ENCODE results near the gene MEIOB. TPM values are rescaled to one million over a fixed set of nuclear protein-coding genes. Genes with fewer than 3 reads are reported as not detected.
"Not testable (repeated sequence)": the region's sequence is repeated elsewhere in the genome, so short reads cannot be mapped to it uniquely, and the experiment has no call there.

Gene MEIOB
- total RNA-seq, 2 experiments from 2014 or later: not detected

DNA sequence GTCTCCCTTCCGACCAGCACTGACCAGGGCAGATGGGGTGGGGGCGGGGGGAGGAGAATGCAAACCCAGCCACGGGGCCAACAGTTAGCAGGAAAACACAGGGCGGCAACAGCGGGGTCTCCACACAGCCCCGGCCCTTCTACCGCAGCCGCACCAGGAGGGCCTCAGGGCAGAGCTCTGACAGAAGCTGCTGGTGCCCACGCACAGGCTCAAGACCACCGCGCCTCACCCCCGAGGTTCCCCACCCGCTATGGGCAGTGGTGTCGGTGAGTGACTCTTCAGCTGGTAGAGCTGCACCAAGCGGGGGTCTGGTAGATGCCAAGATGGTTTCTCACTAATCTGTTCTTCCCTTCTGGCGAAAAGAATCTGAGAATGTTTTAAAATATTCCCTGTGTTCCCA is 61.4 kb downstream of the MEIOB start:
- Mint-ChIP-seq H3K4me3 (no peak overlapping the region), H3K4me1 (ENCODE audit: low read depth) (peaks cover 5% of the 10 kb centered on the region), H3K27ac (no peak overlapping the region), H3K9me3 (ENCODE audit: insufficient read depth) (no peaks in the 10 kb centered on the region), H3K36me3 (ENCODE audit: low read depth) (peaks cover 35% of the 10 kb centered on the region), H3K27me3 (ENCODE audit: low read depth) (no peaks in the 10 kb centered on the region)
- no peak for DNase-seq
- CTCF ChIA-PET: interaction anchor here (1.4 kb wide), 1 partner anchor 14 kb away, joined by 3 read pairs; no protein-coding TSS in a partner anchor
- POLR2A ChIA-PET: no interaction called here
- ATAC-seq: no peak

DNA sequence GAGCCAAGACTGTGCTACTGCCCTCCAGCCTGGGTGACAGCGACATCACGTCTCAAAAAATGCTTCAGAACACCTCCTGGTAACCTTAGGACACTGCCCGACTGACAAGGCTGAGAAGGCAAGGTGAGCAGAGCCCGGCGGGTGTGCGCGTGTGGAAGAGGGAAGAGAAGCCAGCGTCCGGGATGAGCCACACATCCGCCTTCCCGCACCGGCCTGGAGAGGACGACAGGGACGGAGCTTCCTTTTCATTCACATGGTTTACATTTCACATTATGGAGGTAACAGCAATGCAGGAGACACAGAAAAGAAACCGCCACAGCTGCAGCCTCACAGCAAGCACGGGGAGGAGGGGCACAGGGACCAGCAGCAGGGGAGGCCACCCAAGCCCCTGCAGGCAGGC is 61.9 kb downstream of the MEIOB start:
- no peak for ATAC-seq
- peaks cover 5% of the 10 kb centered on the region for H3K4me1 Mint-ChIP-seq (ENCODE audit: low read depth)
- CTCF ChIA-PET: no interaction called here
- no peak overlapping the region for H3K27ac Mint-ChIP-seq
- H3K36me3 Mint-ChIP-seq (ENCODE audit: low read depth): peaks cover 33% of the 10 kb centered on the region
- DNase-seq: no peak
- no peaks in the 10 kb centered on the region for H3K27me3 Mint-ChIP-seq (ENCODE audit: low read depth)
- no peak overlapping the region for H3K4me3 Mint-ChIP-seq
- H3K9me3 Mint-ChIP-seq (ENCODE audit: insufficient read depth): no peaks in the 10 kb centered on the region
- POLR2A ChIA-PET: no interaction called here

DNA sequence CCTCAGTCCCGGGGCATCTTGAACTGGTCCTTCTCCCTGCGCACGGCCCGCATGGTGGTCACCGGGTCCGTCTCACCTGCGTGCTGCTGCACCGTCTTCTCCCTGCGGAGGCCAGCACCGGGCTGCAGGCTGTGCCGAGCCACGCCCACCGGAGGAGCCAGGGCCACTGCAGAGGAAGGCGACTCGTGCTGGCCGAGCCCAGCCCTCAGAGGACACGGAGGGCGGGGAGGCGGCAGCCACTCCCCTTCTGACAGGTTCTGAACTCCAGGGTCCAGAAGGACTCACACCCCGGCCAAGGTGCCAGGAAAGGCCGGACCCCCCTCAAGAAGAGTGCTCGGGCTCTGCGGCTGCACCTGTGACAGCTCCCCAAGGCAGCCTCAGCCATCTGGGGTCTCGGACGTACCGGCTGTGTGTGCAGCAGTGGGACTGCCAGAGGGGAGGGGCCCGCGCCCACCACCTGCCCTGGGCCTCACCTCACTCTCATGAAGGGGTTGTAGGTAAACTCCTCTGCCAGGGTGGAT is 62.6 kb downstream of the MEIOB start:
- Mint-ChIP-seq H3K4me1 (ENCODE audit: low read depth) (peaks cover 5% of the 10 kb centered on the region), H3K27me3 (ENCODE audit: low read depth) (no peaks in the 10 kb centered on the region), H3K27ac (no peak overlapping the region), H3K36me3 (ENCODE audit: low read depth) (peaks cover 30% of the 10 kb centered on the region), H3K9me3 (ENCODE audit: insufficient read depth) (no peaks in the 10 kb centered on the region), H3K4me3 (no peak overlapping the region)
- POLR2A ChIA-PET: interaction anchor here (0.5 kb wide), 1 partner anchor 389 kb away, joined by 3 read pairs; the partner anchor contains the start of gene UQCC4
- DNase-seq (no peak), ATAC-seq (no peak)
- CTCF ChIA-PET: no interaction called here

DNA sequence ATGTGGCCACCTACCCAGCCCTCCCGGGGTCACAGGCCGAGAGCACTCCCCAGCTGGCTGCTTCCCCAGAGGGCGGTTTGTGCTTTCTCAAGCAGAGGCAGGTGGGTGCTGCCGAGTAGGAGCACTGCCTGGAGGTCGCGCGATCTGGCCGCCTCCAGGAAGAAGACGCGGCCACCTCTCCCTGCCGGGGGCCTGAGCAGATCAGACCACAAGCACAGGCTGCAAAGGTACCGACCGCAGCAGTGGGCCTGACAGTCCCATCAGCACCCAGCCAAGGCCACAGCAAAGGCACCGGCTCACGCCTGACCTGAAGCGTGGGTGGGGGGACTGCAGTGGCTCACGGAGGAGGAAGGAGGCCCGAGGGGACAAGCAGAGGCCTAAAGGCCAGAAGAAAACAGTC is 63.3 kb downstream of the MEIOB start:
- no peaks in the 10 kb centered on the region for H3K9me3 Mint-ChIP-seq (ENCODE audit: insufficient read depth)
- peaks cover 5% of the 10 kb centered on the region for H3K4me1 Mint-ChIP-seq (ENCODE audit: low read depth)
- POLR2A ChIA-PET: interaction anchor here (0.5 kb wide), 1 partner anchor 388 kb away, joined by 3 read pairs; the partner anchor contains the start of gene UQCC4
- no peak overlapping the region for H3K27ac Mint-ChIP-seq
- CTCF ChIA-PET: no interaction called here
- peaks cover 28% of the 10 kb centered on the region for H3K36me3 Mint-ChIP-seq (ENCODE audit: low read depth)
- H3K4me3 Mint-ChIP-seq: no peak overlapping the region
- ATAC-seq: no peak
- H3K27me3 Mint-ChIP-seq (ENCODE audit: low read depth): no peaks in the 10 kb centered on the region
- DNase-seq: no peak

DNA sequence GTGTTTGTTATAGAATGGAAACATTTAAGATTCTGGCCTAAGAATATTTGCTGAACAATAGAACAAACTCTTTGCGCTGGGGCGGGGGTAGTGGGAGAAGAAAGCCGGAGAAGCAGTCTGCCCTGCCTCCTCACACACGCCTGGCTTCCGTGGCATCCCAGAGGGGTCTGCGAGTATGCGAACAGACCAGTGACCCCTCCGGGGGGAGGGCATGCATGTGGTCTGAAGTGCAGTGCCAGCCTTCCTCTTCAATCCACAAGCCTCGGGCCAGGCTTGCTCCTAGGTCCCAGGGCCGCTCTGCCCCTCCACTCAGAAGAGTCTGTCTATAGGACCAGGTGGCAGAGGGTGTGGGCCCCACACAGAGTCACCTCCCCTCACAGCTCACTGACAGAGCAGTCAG is 64.3 kb downstream of the MEIOB start:
- Mint-ChIP-seq H3K27me3 (ENCODE audit: low read depth) (no peaks in the 10 kb centered on the region), H3K27ac (no peak overlapping the region), H3K4me3 (no peak overlapping the region), H3K4me1 (ENCODE audit: low read depth) (no peaks in the 10 kb centered on the region), H3K36me3 (ENCODE audit: low read depth) (peaks cover 22% of the 10 kb centered on the region), H3K9me3 (ENCODE audit: insufficient read depth) (no peaks in the 10 kb centered on the region)
- POLR2A ChIA-PET: interaction anchor here (0.6 kb wide), 1 partner anchor 36 kb away, joined by 3 read pairs; no protein-coding TSS in a partner anchor
- CTCF ChIA-PET: no interaction called here
- DNase-seq (no peak), ATAC-seq (no peak)

DNA sequence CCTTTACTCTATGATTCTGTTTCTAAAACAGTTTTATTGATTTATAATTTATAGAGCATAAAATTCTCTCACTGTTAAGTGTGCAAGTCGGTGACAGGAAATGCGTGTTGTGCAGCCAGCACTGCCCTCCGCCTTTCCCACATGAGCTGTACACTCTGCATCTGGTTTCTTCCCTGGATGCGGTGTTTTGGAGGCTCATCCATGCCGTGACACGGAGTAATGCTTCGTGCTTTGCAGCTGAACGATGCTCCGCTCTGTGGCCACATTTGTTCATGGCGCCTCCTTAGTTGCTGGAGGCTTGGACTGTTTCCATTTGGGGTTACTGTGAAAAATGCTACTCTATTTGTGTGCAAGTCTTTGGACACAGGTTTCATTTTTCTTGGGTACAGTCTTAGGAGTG is 71.3 kb downstream of the MEIOB start:
- CTCF ChIA-PET: no interaction called here
- no peak overlapping the region for H3K27ac Mint-ChIP-seq
- H3K4me1 Mint-ChIP-seq (ENCODE audit: low read depth): no peaks in the 10 kb centered on the region
- H3K36me3 Mint-ChIP-seq (ENCODE audit: low read depth): peaks cover 20% of the 10 kb centered on the region
- no peaks in the 10 kb centered on the region for H3K27me3 Mint-ChIP-seq (ENCODE audit: low read depth)
- DNase-seq (no peak), ATAC-seq (no peak)
- H3K4me3 Mint-ChIP-seq: no peak overlapping the region
- POLR2A ChIA-PET: no interaction called here
- H3K9me3 Mint-ChIP-seq (ENCODE audit: insufficient read depth): peaks cover 17% of the 10 kb centered on the region

DNA sequence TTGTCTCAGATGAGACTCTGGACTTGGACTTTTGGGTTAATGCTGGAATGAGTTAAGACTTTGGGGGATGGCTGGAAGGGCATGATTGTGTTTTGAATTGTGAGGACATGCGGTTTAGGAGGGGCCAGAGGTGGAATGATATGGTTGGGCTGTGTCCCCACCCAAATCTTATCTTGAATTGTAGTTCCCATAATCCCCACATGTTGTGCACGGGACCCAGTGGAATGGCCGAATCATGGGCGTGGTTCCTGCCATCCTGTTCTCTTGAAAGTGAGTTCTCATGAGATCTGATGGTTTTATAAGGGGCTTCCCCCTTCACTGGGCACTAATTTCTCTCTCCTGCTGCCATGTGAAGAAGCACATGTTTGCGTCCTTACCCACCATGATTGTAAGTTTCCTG is 72.7 kb downstream of the MEIOB start:
- H3K36me3 Mint-ChIP-seq (ENCODE audit: low read depth): peaks cover 17% of the 10 kb centered on the region
- CTCF ChIA-PET; H3K4me1 Mint-ChIP-seq (ENCODE audit: low read depth); ATAC-seq; DNase-seq; POLR2A ChIA-PET; H3K27ac Mint-ChIP-seq; H3K27me3 Mint-ChIP-seq (ENCODE audit: low read depth); H3K4me3 Mint-ChIP-seq: not testable (repeated sequence)
- peaks cover 17% of the 10 kb centered on the region for H3K9me3 Mint-ChIP-seq (ENCODE audit: insufficient read depth)

DNA sequence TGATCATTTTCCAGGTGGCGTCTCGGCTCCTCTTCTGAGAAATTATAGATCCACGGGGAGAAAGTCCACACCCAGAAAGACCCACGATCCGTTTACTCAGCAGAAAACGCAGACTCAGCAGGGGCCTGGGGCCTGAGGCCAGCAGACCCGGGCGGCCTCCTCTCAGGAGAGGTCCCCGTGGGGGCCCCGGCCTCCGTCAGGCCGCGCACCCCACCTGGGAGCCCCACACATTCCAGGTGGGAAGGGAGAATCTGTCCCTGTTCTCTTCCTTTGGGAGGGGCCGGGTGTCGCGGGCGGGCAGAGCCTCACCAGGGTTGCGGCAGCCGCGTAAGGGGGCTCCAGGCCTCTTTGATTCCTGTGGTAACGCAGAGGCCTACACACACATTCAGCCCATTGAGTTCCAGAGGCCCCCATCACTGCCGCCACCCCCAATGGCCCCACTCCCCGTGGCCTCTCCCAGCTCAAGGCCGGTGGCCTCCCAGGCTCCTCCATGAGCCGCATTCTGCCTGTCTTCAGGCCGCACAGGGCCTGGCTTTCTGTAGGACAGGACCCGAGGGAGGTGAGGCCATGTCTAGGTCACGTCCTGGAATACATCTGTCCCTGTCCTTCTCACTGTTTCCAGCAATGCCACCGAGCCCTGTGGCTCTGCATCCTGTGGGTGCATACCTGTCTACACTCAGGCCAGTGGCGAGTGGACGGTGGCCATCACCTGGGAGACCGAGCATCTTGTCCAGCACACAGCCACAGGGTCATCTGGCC is 76.9 kb downstream of the MEIOB start:
- H3K4me1 Mint-ChIP-seq (ENCODE audit: low read depth): no peaks in the 10 kb centered on the region
- ChIA-PET POLR2A (no interaction called here), CTCF (no interaction called here)
- no peak for DNase-seq
- no peaks in the 10 kb centered on the region for H3K27me3 Mint-ChIP-seq (ENCODE audit: low read depth)
- ATAC-seq: no peak
- H3K4me3 Mint-ChIP-seq: no peak overlapping the region
- H3K36me3 Mint-ChIP-seq (ENCODE audit: low read depth): peaks cover 17% of the 10 kb centered on the region
- peaks cover 17% of the 10 kb centered on the region for H3K9me3 Mint-ChIP-seq (ENCODE audit: insufficient read depth)
- H3K27ac Mint-ChIP-seq: no peak overlapping the region

DNA sequence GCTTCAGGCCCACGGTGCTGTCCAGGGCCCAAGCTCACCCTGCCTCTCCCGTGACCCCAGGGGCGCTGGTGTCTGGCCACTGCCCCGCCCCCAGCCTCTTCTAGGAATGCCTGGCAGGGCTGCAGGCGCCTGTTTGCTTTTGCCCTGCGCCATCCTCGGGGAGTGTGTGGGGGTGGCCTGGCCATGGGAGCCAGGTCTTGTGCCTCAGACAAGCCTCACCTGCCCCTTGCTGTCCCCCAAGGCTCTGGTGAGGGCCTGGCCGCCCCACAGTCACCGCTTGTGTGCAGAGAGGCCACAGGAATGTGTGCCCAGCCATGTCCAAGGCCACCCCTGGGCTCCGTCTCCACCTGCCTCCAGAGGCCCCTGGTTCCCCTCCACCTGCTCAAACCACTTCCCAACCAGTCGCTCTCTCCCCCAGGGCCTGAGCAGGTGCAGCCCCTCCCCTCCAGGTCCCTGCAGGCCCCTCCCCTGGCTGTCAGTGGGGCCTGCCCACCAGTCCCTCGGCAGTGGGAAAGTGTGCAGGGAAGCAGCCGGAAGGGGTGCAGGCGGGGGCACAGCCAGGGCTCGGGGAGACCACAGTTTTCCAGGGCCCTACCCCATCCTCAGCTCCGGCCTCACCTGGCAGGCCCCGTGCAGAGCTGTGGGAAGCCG is 77.6 kb downstream of the MEIOB start:
- Mint-ChIP-seq H3K4me1 (ENCODE audit: low read depth) (no peaks in the 10 kb centered on the region), H3K27me3 (ENCODE audit: low read depth) (no peaks in the 10 kb centered on the region), H3K27ac (no peak overlapping the region), H3K36me3 (ENCODE audit: low read depth) (peaks cover 10% of the 10 kb centered on the region), H3K4me3 (no peak overlapping the region), H3K9me3 (ENCODE audit: insufficient read depth) (peaks cover 10% of the 10 kb centered on the region)
- ChIA-PET POLR2A (no interaction called here), CTCF (no interaction called here)
- DNase-seq: no peak
- ATAC-seq: no peak

DNA sequence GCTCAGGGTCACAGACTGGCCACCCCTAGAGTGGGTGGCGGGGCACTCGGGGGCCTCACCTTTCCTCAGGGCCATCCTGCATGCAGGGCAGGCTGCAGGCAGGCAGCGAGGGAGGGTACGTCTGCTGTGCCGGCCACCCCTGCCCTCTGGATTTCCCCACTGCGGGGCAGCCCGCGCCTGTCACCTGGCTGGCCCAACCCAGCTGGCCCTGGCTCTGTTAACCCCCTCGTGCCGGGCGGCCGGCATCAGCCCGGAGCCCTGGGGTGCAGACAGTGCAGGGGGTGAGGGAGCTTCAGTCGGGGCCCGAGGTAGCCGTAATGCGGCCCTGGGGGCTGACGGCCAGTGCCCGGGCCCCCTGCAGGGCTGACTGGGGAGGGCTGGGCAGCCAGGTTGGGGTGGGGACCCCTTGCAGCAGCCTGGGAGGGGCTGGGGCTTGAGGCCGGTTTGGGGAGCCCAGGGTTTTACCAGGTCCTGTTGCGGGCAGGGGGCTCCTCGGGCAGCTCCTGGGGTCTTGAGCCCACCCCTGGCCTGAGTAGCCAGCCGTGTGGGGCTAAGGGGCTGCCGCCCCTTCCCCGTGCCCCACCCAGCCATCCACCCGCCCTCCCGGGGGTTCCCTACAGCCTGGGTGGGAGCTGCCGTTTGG is 78.3 kb downstream of the MEIOB start, which contains the start of gene IGFALS:
Gene IGFALS (minus strand): TSS at position 128 of the 643 bp plus-strand sequence. CDS start 53 bp downstream, at position 75.
- DNase-seq (no peak), ATAC-seq (no peak)
- Mint-ChIP-seq H3K9me3 (ENCODE audit: insufficient read depth) (peaks cover 6% of the 10 kb centered on the region), H3K27me3 (ENCODE audit: low read depth) (no peaks in the 10 kb centered on the region), H3K36me3 (ENCODE audit: low read depth) (peaks cover 9% of the 10 kb centered on the region), H3K4me1 (ENCODE audit: low read depth) (no peaks in the 10 kb centered on the region), H3K27ac (no peak within 1 kb of the TSS), H3K4me3 (no peak within 1 kb of the TSS)
- ChIA-PET CTCF (no interaction called here), POLR2A (no interaction called here)

DNA sequence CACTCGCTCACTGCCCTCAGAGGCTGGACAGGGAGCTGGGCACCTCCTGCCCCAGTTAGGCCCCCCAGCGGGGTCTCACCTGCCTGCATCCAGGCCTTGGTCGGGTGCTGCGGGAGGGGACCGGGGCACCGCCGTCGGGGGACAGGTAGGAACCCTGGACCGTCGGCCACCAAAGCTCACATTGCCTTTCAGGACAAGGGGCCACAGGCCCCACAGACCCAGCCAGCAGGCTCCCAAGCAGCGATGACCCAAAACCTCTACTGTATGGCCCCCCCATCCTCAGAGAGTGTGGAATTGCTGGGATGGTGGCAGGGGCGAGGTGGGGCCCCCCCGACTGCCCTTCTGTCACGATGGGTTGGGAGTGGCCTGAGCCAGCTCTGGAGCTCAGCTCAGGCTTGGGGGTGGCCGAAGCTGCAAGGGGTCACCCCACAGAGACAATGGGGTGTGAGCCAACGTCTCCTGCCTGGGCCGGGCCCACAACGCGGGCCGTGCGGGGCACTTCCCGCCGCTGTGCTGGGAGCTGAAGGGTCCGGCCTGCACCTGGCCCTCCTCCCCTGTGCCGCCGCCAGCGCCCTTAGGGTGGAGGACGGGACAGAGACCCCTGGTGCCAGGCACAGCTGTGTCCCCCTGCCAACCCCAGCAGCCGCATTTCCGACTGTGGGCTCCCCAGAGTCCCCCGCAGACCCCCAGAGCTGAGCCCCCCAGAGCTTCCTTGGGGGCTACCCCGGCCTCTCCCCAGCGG is 79.0 kb downstream of the MEIOB start:
- H3K4me1 Mint-ChIP-seq (ENCODE audit: low read depth): no peaks in the 10 kb centered on the region
- CTCF ChIA-PET: no interaction called here
- peaks cover 9% of the 10 kb centered on the region for H3K36me3 Mint-ChIP-seq (ENCODE audit: low read depth)
- no peaks in the 10 kb centered on the region for H3K27me3 Mint-ChIP-seq (ENCODE audit: low read depth)
- H3K27ac Mint-ChIP-seq: no peak overlapping the region
- DNase-seq (no peak), ATAC-seq (no peak)
- peaks cover 6% of the 10 kb centered on the region for H3K9me3 Mint-ChIP-seq (ENCODE audit: insufficient read depth)
- POLR2A ChIA-PET: no interaction called here
- H3K4me3 Mint-ChIP-seq: no peak overlapping the region
